Erythroblast (primary cell): ENCODE data around the gene AFAP1L2.

Experiments
- DNase-seq, 2 experiments: peaks; one replicate each; lab custom pipeline; 2025; lab: John Stamatoyannopoulos, UW
- GATA1 ChIP-seq: IDR thresholded peaks from 2 replicates; pipeline ENCODE4 v1.6.1; 2011; ENCODE audit warnings: low read depth, mild to moderate bottlenecking, control low read depth, low read length, moderate library complexity
- POLR2A ChIP-seq: IDR thresholded peaks from 2 replicates; pipeline ENCODE4 v1.6.1; 2011; ENCODE audit warnings: mild to moderate bottlenecking, low read length

The AFAP1L2 gene

GRCh38 chr10:114291516-114291915 is 112.8 kb downstream of the AFAP1L2 start:
- DNase-seq, result no peak
- TF ChIP-seq GATA1 (no peak), POLR2A (no peak)

- TF ChIP-seq GATA1 (no peak), POLR2A (no peak)
- no peak for DNase-seq
Measured at GRCh38 chr10:114291076-114291475, 113.2 kb downstream of the AFAP1L2 start.

GRCh38 chr10:114290038-114290437 is 114.3 kb downstream of the AFAP1L2 start:
- no peak for DNase-seq

DNA sequence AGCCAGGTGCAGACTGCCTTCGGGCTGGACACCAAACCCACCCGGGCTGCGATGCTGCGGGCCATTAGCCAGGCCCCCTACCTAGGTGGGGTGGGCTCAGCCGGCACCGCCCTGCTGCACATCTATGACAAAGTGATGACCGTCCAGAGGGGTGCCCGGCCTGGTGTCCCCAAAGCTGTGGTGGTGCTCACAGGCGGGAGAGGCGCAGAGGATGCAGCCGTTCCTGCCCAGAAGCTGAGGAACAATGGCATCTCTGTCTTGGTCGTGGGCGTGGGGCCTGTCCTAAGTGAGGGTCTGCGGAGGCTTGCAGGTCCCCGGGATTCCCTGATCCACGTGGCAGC is 115.2 kb downstream of the AFAP1L2 start:
- no peak for TF ChIP-seq GATA1
- TF ChIP-seq POLR2A, result no peak

More at GRCh38 chr10:114290038-114290437, 114.3 kb downstream of the AFAP1L2 start:
- TF ChIP-seq POLR2A (no peak), GATA1 (no peak)

GRCh38 chr10:114288424-114289095 is 115.7 kb downstream of the AFAP1L2 start:
- TF ChIP-seq GATA1 (no peak), POLR2A (no peak)
- DNase-seq, result no peak

More for the DNA sequence above, 115.2 kb downstream of the AFAP1L2 start:
- no peak for DNase-seq

- TF ChIP-seq GATA1, result no peak
- no peak for TF ChIP-seq POLR2A
- DNase-seq, result no peak
Measured at GRCh38 chr10:114286921-114287320, 117.4 kb downstream of the AFAP1L2 start.

GRCh38 chr10:114285961-114286441 is 118.3 kb downstream of the AFAP1L2 start:
- TF ChIP-seq POLR2A (no peak), GATA1 (no peak)
- DNase-seq, result no peak

GRCh38 chr10:114284346-114285071 is 119.8 kb downstream of the AFAP1L2 start:
- TF ChIP-seq POLR2A (no peak), GATA1 (no peak)
- DNase-seq, result no peak

DNA sequence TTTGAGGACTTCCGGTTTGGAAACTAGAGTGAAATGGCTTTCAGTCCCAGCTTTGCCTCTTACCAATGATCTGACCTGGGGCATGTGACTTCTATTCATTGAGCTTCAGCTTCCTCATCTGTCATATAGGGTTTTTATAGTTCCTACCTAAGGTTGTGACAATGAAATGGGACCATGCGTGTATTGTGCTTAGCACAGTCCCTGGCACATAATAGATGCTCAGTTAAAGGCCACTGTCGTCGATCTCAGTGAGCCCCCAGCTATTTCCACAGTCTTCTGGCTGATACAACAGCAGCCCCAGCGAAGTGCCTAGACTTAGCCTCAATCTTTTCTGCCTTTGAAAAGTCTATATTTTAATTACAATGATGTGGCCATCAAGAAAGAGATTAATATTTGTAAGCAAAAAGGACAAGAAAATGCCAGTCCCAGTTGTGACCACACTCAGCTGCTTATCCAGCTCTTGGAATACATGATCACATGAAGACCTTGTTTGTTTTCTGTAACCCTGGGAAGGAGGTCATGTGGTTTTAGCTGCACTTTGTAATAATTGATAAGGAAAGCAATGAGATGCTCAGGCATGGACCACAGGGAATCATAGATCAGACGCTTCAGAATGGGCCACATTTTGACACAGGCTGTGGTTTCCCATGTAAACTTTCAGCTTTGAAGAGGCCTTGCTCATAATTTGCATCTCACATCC is 120.6 kb downstream of the AFAP1L2 start:
- no peak for TF ChIP-seq POLR2A
- TF ChIP-seq GATA1, result no peak

DNA sequence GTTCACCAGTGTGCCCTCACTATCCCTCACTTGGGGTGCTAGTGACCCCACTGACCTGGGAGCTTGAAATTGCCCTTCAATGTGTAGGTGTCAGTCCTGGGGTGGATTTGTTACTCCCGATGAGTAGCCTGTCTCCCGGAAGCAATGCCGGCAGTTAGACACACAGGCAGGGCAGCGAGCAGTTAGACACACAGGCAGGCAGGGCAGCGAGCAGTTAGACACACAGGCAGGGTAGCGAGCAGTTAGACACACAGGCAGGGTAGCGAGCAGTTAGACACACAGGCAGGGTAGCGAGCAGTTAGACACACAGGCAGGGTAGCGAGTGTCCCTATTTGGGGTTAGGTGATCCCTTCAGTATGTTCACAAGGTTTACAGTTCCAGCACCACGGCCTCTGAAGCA is 121.2 kb downstream of the AFAP1L2 start:
- DNase-seq, result no peak
- no peak for TF ChIP-seq POLR2A
- no peak for TF ChIP-seq GATA1

More for the DNA sequence above, 120.6 kb downstream of the AFAP1L2 start:
- no peak for DNase-seq

- TF ChIP-seq POLR2A, result no peak
- TF ChIP-seq GATA1, result no peak
- no peak for DNase-seq
Measured at GRCh38 chr10:114282526-114282925, 121.8 kb downstream of the AFAP1L2 start.

DNA sequence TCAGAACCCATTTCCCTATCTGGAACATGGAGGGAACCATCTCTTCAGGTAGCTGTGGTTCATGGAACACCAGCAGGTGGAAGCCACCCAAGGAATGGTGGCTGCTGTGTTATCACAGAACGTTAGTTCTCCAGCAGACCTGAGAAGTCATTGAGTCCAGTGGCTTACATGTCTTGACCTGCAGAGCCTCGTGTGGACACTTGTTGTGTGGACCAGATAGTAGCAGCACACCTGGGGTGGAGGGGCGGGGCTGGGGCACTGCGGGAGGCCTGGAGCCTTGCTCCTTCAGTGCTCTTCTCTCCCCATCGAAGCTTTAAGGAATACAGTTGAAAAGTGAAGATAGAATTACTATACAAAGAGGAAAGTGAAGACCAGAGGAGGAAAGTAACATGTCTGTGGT is 122.8 kb downstream of the AFAP1L2 start:
- DNase-seq, result no peak
- no peak for TF ChIP-seq POLR2A
- TF ChIP-seq GATA1, result no peak

DNA sequence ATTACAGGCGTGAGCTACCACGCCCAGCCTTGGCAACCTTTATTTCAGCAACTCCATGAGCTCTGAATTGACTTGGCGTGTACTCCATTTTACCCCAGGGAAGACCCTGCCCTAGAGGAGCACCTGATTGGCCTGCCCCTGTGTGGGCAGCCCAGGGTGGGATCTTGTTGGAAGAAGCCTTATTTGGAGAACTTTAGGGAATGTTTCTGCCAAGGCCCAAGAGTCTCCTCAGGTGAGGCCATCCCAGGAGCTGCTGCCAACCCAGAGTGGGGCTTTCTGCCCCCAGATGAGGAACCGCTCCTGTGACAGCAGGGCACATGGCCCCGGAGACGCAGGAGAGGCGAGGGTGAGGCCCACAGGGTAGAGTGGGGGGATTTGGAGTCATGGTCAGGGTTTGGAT is 123.3 kb downstream of the AFAP1L2 start:
- TF ChIP-seq GATA1 (no peak), POLR2A (no peak)

GRCh38 chr10:114279901-114280644 is 124.2 kb downstream of the AFAP1L2 start:
- DNase-seq, result no peak
- TF ChIP-seq GATA1, result no peak

More for the DNA sequence above, 123.3 kb downstream of the AFAP1L2 start:
- DNase-seq, result no peak
